Pulmonary artery endothelial cell (primary cell): ENCODE results near the gene SNTG2. TPM values are rescaled to one million over a fixed set of nuclear protein-coding genes. Genes with fewer than 3 reads are reported as not detected.

Experiments
- DNase-seq: peaks from one replicate; pipeline ENCODE4 v3.0.0-alpha.2; 2011; ENCODE audit warnings: low read depth, low spot score
- total RNA-seq: library from RNA; depleted of rRNA; stranded (reverse); fragments of >200 nt; gene quantifications from 2 replicates; pipeline ENCODE4 v1.2.3, GENCODE V29; 2014

The SNTG2 gene
- total RNA-seq, 1 donor from 2014 or later = not detected

- no peak for DNase-seq
Observed at GRCh38 chr2:1047485-1047884, 96.8 kb downstream of the SNTG2 start.

- DNase-seq = no peak
Observed at GRCh38 chr2:1049691-1050090, 99.0 kb downstream of the SNTG2 start.

GRCh38 chr2:1051075-1051474 is 100.4 kb downstream of the SNTG2 start:
- no peak for DNase-seq

- no peak for DNase-seq
Observed at GRCh38 chr2:1052771-1053191, 102.1 kb downstream of the SNTG2 start.

GRCh38 chr2:1053786-1054185 is 103.1 kb downstream of the SNTG2 start:
- DNase-seq = no peak

- DNase-seq = no peak
Observed at GRCh38 chr2:1054399-1054798, 103.8 kb downstream of the SNTG2 start.

GRCh38 chr2:1055014-1055595 is 104.5 kb downstream of the SNTG2 start:
- DNase-seq = no peak

GRCh38 chr2:1060372-1060771 is 109.7 kb downstream of the SNTG2 start:
- DNase-seq = no peak

- no peak for DNase-seq
Observed at GRCh38 chr2:1060987-1061386, 110.3 kb downstream of the SNTG2 start.

- no peak for DNase-seq
Observed at GRCh38 chr2:1068241-1068640, 117.6 kb downstream of the SNTG2 start.

- DNase-seq = no peak
Observed at GRCh38 chr2:1068822-1069221, 118.2 kb downstream of the SNTG2 start.

- DNase-seq = no peak
Observed at GRCh38 chr2:1069847-1070246, 119.2 kb downstream of the SNTG2 start.

GRCh38 chr2:1070601-1071000 is 120.0 kb downstream of the SNTG2 start:
- no peak for DNase-seq

- no peak for DNase-seq
Observed at GRCh38 chr2:1071650-1072049, 121.0 kb downstream of the SNTG2 start.

- DNase-seq = no peak
Observed at GRCh38 chr2:1072250-1072649, 121.6 kb downstream of the SNTG2 start.

GRCh38 chr2:1077911-1078310 is 127.3 kb downstream of the SNTG2 start:
- no peak for DNase-seq

GRCh38 chr2:1078326-1078725 is 127.7 kb downstream of the SNTG2 start:
- no peak for DNase-seq

- DNase-seq = no peak
Observed at GRCh38 chr2:1079873-1080799, 129.5 kb downstream of the SNTG2 start.

GRCh38 chr2:1081451-1082225 is 131.0 kb downstream of the SNTG2 start:
- no peak for DNase-seq

GRCh38 chr2:1082456-1083205 is 132.0 kb downstream of the SNTG2 start:
- DNase-seq = no peak

GRCh38 chr2:1088192-1088860 is 137.7 kb downstream of the SNTG2 start:
- no peak for DNase-seq
